GM18868 (cell line): ENCODE data around the gene CACNA1B.

Source experiments
- ATAC-seq: cut with Tn5 transposase; IDR thresholded peaks from one replicate; pipeline ENCODE4 v1.9.1; 2021; ENCODE audit warnings: mild to moderate bottlenecking, moderate library complexity; ENCODE audit not compliant: unreplicated experiment

The CACNA1B gene

GRCh38 chr9:138025908-138026307 lies 148.3 kb downstream of the CACNA1B start:
- no peak for ATAC-seq

- ATAC-seq: no peak
Observed at GRCh38 chr9:138028596-138028995, 151.0 kb downstream of the CACNA1B start.

- ATAC-seq: no peak
Observed at GRCh38 chr9:138031186-138031585, 153.6 kb downstream of the CACNA1B start.

GRCh38 chr9:138033950-138034349 lies 156.4 kb downstream of the CACNA1B start:
- ATAC-seq: no peak

GRCh38 chr9:138037140-138037539 lies 159.6 kb downstream of the CACNA1B start:
- no peak for ATAC-seq

- no peak for ATAC-seq
Observed at GRCh38 chr9:138038244-138038671, 160.7 kb downstream of the CACNA1B start.

GRCh38 chr9:138040446-138041430 lies 163.2 kb downstream of the CACNA1B start:
- no peak for ATAC-seq

GRCh38 chr9:138042146-138042545 lies 164.6 kb downstream of the CACNA1B start:
- ATAC-seq: no peak

GRCh38 chr9:138042640-138043039 lies 165.1 kb downstream of the CACNA1B start:
- no peak for ATAC-seq

- ATAC-seq: no peak
Observed at GRCh38 chr9:138043061-138043410, 165.5 kb downstream of the CACNA1B start.

GRCh38 chr9:138043411-138044345 lies 166.1 kb downstream of the CACNA1B start:
- ATAC-seq: no peak

- ATAC-seq: no peak
Observed at GRCh38 chr9:138044485-138045383, 167.2 kb downstream of the CACNA1B start.

- no peak for ATAC-seq
Observed at GRCh38 chr9:138045541-138046490, 168.2 kb downstream of the CACNA1B start.

- no peak for ATAC-seq
Observed at GRCh38 chr9:138046641-138047301, 169.2 kb downstream of the CACNA1B start.

GRCh38 chr9:138047469-138048040 lies 170.0 kb downstream of the CACNA1B start:
- no peak for ATAC-seq

- no peak for ATAC-seq
Observed at GRCh38 chr9:138048184-138048583, 170.6 kb downstream of the CACNA1B start.

- ATAC-seq: no peak
Observed at GRCh38 chr9:138049085-138049778, 171.7 kb downstream of the CACNA1B start.
